CD4-positive, alpha-beta T cell treated with Interferon alpha-2 for 1 hour (primary cell): ENCODE results near the gene DAG1.
A peak's percentile ranks its signal among the peaks of the same experiment; 100 is the strongest.

ENCODE experiments used
- DNase-seq, 2 donors: peaks; one replicate each; pipeline ENCODE4 v3.0.0-alpha.2; 2020 to 2022

The DAG1 gene

GRCh38 chr3:49518441-49518840 is 48.4 kb downstream of the DAG1 start:
- DNase-seq, result no peak

DNA sequence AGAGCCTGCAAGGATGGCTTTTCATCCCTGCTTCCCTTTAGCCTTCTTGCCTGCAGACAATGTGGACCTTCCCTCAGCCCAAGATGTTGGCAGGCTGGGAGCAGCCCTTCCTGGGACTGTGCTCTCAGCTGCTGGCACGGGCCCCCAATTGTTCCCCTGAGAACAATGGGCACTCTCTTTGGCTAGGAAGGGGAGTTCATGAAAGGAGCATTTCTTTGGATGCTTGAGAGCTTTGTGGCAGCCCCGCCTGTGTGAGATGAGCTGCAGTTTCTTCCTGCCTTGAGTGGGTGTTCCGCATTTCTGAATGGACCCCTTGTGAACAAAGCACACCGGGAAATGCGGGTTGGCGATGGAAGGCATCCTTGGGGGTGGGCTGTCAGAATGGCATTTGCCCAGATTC is 49.2 kb downstream of the DAG1 start:
- DNase-seq, result no peak

DNA sequence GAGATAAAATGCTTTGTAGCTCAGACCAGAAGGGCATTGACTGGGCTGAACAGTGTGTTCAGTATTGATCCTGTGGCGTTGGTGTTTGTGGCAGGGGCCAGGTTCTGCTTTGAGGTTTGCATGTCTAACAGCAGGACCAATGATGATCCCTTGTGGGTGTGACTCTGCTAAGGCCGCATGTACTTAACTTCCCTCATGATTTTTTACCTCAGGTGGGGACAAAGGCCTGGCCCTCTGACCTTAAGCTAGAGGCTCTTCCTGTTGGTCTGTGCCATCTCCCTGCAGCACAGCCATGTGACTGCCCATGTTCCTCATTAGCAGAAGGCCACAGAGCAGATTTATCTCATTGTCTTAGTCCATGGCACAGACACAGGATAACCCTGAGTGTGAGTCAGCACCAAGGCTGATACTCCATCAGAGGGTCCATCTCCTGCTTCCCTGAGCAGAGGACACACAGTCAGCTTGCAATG is 49.9 kb downstream of the DAG1 start:
- DNase-seq, result no peak

DNA sequence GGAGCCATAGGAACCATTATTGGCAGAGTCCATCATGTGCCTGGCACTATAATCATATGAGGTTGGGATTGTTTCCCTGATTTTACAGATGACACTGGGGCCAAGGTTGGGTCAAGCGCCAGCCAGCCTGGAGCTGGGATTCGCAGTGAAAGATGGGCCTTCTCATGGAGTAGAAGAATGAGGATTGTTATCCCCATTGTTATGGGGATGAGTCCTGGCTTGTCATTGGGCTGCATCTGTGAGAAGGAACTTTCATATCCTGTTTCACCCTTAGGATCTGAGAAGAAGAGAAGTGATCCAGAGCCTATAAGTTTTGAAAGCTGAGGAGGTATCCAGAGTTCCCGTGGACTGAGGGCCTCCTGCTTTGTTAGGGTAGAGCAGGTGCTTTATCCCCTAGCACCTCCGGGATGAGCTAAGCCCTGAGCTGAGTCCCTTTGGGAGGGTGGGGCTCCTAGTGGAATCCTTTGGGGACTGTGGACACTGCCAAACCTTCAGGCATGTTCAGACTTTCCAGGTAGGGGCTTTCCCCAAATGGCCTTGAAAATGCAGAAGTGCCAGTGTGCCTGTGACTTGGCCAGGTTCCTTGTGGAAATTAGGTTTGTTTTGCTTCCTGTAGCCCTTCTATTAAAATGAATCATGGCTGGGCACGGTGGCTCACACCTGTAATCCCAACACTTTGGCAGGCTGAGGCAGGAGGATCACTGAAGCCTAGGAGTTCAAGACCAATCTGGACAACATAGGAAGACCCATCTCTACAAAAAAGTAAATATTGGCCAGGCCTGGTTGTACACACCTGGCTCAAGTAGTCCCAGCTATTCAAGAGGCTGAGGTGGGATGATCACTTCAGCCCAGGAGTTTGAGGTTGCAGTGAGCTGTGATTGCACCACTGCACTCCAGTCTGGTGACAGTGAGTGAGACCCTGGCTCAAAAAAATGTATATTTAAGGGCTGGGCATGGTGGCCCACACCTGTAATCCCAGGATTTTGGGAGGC is 54.0 kb downstream of the DAG1 start:
- no peak for DNase-seq

DNA sequence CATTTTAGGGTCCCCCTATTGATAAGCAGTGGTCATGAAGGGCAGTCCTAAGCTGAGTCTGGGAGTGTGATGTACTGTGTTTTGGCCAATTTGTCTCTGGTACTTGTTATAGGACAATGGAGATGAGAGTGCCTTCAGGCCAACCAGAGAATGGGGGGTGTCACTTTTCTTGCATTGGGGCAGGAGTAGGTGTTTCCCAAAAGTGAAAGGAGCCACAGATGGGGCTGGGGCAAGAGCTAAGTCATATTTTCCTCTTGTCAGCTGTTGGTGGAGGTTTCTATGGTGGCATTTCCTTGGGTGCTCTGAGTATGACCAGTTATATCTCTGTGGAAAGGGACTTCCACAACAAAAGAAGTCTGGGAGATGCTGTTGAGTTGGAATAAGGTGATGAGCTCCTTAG is 59.5 kb downstream of the DAG1 start:
- DNase-seq, result no peak

- DNase-seq, result no peak
Observed at GRCh38 chr3:49530231-49530630, 60.2 kb downstream of the DAG1 start.

DNA sequence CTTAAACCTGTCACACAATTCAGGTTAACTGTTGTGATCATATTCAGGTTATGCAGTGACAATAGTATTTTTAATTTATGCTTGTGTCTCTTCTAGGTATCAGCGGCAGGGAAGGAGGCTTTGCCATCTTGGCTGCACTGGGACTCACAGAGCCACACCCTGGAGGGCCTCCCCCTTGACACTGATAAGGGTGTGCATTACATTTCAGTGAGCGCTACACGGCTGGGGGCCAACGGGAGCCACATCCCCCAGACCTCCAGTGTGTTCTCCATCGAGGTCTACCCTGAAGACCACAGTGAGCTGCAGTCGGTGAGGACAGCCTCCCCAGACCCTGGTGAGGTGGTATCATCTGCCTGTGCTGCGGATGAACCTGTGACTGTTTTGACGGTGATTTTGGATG is 60.6 kb downstream of the DAG1 start:
- no peak for DNase-seq

GRCh38 chr3:49531218-49531617 is 61.2 kb downstream of the DAG1 start:
- no peak for DNase-seq

DNA sequence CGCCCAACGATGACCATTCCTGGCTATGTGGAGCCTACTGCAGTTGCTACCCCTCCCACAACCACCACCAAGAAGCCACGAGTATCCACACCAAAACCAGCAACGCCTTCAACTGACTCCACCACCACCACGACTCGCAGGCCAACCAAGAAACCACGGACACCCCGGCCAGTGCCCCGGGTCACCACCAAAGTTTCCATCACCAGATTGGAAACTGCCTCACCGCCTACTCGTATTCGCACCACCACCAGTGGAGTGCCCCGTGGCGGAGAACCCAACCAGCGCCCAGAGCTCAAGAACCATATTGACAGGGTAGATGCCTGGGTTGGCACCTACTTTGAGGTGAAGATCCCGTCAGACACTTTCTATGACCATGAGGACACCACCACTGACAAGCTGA is 61.6 kb downstream of the DAG1 start:
- DNase-seq, result no peak

- DNase-seq, result no peak
Observed at GRCh38 chr3:49533031-49533430, 63.0 kb downstream of the DAG1 start.

DNA sequence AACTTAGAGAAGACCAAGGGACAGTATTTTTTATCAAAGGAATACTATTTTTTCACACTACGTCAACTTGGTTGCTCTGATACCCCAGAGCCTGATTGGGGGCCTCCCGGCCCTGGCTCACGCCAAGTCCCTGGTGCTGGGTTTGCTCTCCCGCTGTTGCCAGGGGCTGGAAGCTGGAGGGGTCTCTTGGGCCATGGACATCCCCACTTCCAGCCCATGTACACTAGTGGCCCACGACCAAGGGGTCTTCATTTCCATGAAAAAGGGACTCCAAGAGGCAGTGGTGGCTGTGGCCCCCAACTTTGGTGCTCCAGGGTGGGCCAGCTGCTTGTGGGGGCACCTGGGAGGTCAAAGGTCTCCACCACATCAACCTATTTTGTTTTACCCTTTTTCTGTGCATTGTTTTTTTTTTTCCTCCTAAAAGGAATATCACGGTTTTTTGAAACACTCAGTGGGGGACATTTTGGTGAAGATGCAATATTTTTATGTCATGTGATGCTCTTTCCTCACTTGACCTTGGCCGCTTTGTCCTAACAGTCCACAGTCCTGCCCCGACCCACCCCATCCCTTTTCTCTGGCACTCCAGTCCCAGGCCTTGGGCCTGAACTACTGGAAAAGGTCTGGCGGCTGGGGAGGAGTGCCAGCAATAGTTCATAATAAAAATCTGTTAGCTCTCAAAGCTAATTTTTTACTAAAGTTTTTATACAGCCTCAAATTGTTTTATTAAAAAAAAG is 63.9 kb downstream of the DAG1 start:
- DNase-seq, result no peak

GRCh38 chr3:49534581-49535441 is 64.7 kb downstream of the DAG1 start:
- no peak for DNase-seq

GRCh38 chr3:49535971-49536874 is 66.2 kb downstream of the DAG1 start:
- DNase-seq, result no peak

GRCh38 chr3:49536875-49537533 is 66.9 kb downstream of the DAG1 start:
- DNase-seq, result no peak

DNA sequence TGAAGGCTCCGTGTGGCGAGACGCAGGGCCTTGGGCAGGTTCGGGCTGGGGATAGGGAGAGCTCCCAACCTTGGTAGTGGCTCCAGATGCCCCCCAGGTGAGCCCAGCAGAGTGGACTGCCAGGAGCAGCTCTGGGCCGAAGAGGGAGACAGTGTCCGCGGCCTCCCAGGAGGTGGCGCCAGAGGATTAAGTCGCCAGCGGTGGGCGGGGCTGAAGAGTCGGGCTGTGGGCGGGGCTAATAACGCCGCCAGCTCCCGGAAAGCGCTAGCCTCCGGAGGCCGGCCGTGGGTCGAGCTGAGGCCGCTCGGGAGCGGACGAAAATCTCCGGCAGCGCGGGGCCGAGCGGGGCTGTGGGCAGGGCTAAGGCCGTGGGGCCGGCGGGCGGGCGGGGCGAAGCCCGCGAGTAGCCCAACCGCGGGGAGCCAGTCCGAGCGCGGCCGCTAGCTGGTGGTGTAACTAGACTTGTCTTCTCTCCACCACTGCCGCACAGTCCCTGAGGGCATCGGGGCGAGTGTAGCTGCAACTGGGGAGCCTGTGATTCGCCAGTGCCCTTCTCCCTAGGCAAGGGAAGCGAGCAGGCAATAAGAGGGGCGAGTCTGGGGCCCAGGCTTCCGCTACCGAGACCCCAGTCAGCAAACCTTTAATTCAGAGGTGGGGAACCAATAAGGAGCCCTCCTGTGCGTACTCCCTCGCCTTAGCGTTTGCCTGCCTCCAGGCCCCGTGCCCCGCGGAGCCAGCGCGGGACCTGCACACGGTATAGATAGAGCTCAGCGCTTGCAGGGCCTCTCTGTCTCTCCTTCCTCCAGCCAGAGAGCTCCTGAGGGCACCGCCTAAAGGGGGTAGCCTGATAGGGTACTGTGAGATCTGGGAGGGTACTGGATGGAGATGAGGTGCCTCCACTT is 69.8 kb downstream of the DAG1 start:
- DNase-seq, result peak; percentile 86 to 92

DNA sequence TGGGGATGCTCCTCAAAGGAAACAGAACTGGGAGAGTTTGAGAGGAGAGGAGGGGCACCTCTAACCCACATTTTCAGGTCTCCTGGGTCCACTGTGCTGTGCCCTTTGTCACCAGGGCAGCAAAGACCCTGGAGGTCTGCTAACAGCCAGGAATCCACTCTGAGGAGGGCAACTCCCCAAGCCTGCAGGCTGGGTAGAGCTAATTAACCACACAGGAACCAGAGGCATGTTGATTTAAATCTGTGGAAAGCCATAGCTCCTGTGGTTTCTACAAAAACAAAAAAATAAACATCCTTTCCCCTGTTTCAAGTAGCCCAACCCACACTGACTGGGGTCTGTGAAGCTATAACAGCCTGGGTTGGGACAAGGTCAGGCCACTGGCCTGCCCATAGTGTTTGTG is 82.0 kb downstream of the DAG1 start:
- DNase-seq, result no peak

- DNase-seq, result no peak
Observed at GRCh38 chr3:49553324-49553691, 83.2 kb downstream of the DAG1 start.

DNA sequence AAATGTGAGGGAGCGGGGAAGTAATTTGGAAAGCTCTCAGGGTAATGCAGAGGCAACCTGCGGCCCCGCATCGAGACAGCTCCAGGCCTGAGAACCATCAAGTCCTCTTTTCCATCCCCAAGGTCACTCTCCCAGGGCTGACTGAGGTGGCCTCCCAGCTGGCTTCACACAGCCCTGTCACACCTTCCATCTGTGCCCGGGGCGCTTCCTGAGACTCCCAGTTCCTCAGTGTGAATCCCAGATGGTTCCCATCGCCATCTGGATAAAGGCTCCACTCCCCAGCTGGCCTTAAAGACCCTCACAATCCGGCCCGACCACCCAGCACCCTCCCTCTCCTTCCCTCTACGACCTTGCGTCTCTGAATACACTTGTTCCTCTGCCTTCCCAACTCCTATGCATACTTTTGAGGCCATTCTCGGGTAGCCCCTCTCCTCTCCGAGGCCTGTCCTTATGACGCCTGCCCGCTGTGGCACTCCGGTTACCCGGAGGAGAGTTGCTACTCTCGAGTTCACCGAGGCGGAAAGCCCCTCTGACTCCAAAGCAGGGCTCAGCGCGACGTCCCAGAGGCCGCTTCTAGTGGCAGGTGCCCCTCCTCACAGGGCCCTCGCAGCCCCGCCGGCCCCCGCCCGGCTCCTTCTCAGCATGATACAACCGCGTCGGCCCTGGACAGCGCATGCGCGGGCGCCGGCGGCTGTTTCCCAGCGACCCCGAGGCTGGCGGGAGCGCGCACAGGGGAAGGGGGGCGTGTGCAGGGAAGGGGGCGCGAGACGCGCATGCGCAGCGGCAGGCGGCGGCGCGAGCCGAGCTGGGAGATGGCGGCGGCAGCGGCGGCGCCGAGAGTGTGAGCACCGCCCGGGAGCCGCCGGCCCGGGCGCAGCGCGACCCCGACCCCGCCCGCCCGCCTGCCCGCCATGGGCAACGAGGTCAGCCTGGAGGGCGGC is 83.9 kb downstream of the DAG1 start, which contains the start of gene BSN:
Gene BSN (plus strand): TSS at position 786 of the 941 bp plus-strand sequence. CDS start 126 bp downstream, at position 912.
- peak; percentile 89 to 90 for DNase-seq
